Activated T-helper 9 cell treated with anti-CD3 and anti-CD28 coated beads, Interleukin-2, amount 50 U/mL, for 16 hours (primary cell): ENCODE results near the gene IL23R.
"Not testable (repeated sequence)": the region's sequence is repeated elsewhere in the genome, so short reads cannot be mapped to it uniquely, and the experiment has no call there.

ENCODE experiments used
- DNase-seq: peaks from one replicate; pipeline ENCODE4 v3.0.0-alpha.2; 2020; ENCODE audit warnings: low read depth

IL23R gene

GRCh38 chr1:67194209-67194863, 28.1 kb downstream of the IL23R start:
- no peak for DNase-seq

GRCh38 chr1:67200755-67201154, 34.5 kb downstream of the IL23R start:
- no peak for DNase-seq

GRCh38 chr1:67201891-67202290, 35.6 kb downstream of the IL23R start:
- DNase-seq = no peak

GRCh38 chr1:67204298-67204980, 38.2 kb downstream of the IL23R start:
- DNase-seq = no peak

- not testable (repeated sequence) for DNase-seq
Measured at GRCh38 chr1:67207398-67207797, 41.1 kb downstream of the IL23R start.

GRCh38 chr1:67208217-67208616, 42.0 kb downstream of the IL23R start:
- DNase-seq = no peak

GRCh38 chr1:67209521-67209920, 43.3 kb downstream of the IL23R start:
- no peak for DNase-seq

GRCh38 chr1:67211589-67212563, 45.6 kb downstream of the IL23R start:
- peak; percentile 14 for DNase-seq

- DNase-seq = no peak
Measured at GRCh38 chr1:67213164-67213563, 46.9 kb downstream of the IL23R start.

GRCh38 chr1:67213948-67214347, 47.7 kb downstream of the IL23R start:
- no peak for DNase-seq

- DNase-seq = peak; percentile 14
Measured at GRCh38 chr1:67214420-67215174, 48.3 kb downstream of the IL23R start.

- no peak for DNase-seq
Measured at GRCh38 chr1:67216401-67216800, 50.1 kb downstream of the IL23R start.

- DNase-seq = no peak
Measured at GRCh38 chr1:67217417-67217816, 51.2 kb downstream of the IL23R start.

GRCh38 chr1:67217938-67218337, 51.7 kb downstream of the IL23R start:
- no peak for DNase-seq

GRCh38 chr1:67224856-67225255, 58.6 kb downstream of the IL23R start:
- DNase-seq = no peak

GRCh38 chr1:67226688-67227087, 60.4 kb downstream of the IL23R start:
- no peak for DNase-seq

- no peak for DNase-seq
Measured at GRCh38 chr1:67227196-67227595, 60.9 kb downstream of the IL23R start.

GRCh38 chr1:67228791-67229190, 62.5 kb downstream of the IL23R start:
- DNase-seq = no peak

GRCh38 chr1:67230539-67230938, 64.3 kb downstream of the IL23R start:
- no peak for DNase-seq

GRCh38 chr1:67236277-67236676, 70.0 kb downstream of the IL23R start:
- DNase-seq = no peak

GRCh38 chr1:67239738-67240137, 73.5 kb downstream of the IL23R start:
- DNase-seq = no peak

- DNase-seq = no peak
Measured at GRCh38 chr1:67241200-67241746, 75.0 kb downstream of the IL23R start.
